GM18502 (cell line): Measurements from ENCODE around the gene KCNK5.

Source experiments
- ATAC-seq: cut with Tn5 transposase; IDR thresholded peaks from one replicate; pipeline ENCODE4 v1.9.1; 2021; ENCODE audit warnings: mild to moderate bottlenecking; ENCODE audit not compliant: unreplicated experiment, poor library complexity

Gene KCNK5

DNA sequence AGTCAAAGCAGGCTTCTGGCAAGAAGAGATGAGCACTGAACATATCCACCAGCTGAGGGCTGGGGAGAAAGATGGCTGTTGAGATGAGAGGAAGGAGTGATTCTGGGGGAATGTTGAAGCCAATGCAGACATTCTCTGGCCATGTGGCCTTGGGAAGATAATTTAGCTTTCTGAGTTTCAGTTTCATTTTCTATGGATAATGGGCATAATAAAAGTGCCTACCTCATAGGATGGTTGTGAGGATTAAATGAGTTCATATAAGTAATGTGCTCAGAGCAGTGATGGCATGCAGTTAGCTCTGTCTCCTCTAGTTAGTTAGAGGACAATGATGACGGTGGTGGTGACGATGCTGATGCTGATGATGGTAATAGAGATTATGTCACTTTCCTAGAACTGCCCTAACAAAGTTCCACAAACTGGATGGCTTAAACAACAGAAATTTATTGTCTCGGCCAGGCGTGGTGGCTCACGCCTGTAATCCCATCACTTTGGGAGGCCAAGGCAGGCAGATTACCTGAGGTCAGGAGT, 18.5 kb upstream of the KCNK5 start:
- no peak for ATAC-seq

- no peak for ATAC-seq
Measured at GRCh38 chr6:39243809-39244208, 14.5 kb upstream of the KCNK5 start.

DNA sequence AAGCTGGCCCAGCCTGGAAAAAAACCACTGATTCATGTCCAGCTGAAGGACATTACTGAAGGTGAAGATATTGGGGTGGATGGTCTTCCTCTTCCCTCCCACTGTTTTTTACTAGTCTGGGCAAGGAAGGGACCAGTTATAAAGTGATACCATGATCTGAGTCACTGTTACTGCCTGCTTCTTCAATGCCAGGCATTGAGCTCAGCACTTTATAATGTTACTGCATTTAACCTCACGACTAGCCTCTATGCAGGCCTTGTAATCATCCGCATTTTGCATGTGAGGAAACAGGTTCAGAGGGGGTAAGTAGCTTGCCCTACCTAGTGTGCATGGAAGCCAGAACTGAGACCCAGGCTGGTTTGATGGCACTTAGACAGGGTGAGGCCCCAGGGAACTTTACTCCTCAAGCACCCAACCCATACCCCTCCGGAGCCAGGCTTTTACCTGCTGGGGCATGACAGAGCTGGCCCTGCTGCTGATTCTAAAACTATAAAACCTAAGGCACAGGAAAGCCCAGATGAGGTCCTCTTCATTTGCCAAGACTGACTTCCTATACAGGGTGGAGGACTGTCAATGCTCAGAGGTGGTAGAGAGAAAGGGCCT, 11.0 kb upstream of the KCNK5 start:
- no peak for ATAC-seq

GRCh38 chr6:39239527-39240154, 10.4 kb upstream of the KCNK5 start:
- no peak for ATAC-seq

DNA sequence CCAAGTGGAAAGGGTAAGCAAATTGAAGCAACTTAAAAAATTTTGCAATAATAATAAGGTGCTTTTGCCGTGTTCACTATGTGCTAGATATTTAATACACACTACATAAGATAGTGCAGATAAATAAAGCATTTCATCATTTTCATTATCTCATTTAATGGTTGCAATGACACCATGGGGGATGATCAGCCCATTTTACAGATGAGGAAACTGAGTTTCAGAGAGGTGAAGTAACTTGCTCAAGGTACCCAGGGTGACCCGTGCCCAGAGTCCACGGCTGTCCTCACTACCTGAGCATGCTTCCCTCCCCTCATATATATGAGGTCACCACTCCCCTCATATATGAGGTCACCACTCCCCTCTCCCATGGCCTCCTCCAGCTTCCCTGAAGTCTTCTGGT, 7.5 kb upstream of the KCNK5 start:
- ATAC-seq, result no peak

DNA sequence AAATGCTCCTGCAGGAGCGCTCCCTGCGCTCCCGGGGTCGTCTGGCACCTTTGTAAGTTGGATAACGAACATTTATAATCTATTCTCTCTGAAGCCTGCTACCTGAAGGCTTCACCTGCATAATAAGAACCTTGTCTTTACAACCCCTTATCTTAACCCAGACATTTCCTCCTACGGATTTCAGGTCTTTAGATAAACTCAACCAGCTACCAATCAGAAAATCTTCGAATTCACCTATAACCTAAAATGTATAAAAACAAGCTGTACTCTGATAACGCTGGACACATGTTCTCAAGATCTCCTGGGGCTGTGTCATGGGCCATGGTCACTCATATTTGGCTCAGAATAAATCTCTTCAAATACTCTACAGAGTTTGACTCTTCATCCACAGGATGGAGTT, 4.1 kb upstream of the KCNK5 start:
- ATAC-seq, result no peak

GRCh38 chr6:39231521-39232243, 2.4 kb upstream of the KCNK5 start:
- ATAC-seq, result no peak

GRCh38 chr6:39230654-39231035, 1.4 kb upstream of the KCNK5 start:
- no peak for ATAC-seq

GRCh38 chr6:39228111-39228971, 934 bp downstream of the KCNK5 start:
- no peak for ATAC-seq

DNA sequence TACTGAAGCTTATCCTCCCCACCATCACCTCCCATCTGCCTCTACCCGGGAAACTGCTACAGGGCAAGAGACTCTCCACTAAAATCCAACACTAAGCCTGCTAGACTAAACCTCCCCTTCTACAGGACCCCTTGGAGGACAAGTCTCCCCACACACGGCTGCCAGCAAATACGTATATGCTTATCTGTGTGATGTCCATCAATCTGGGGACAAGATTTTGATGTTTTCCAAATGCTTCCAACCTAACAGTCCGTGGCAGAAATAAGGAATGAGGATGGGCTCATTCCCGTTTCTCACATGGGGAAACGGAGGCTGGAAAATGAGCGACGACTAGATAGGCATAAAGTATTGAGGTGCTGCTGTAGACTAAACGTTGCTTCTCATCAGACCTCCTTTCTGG, 1.8 kb downstream of the KCNK5 start:
- ATAC-seq, result no peak

DNA sequence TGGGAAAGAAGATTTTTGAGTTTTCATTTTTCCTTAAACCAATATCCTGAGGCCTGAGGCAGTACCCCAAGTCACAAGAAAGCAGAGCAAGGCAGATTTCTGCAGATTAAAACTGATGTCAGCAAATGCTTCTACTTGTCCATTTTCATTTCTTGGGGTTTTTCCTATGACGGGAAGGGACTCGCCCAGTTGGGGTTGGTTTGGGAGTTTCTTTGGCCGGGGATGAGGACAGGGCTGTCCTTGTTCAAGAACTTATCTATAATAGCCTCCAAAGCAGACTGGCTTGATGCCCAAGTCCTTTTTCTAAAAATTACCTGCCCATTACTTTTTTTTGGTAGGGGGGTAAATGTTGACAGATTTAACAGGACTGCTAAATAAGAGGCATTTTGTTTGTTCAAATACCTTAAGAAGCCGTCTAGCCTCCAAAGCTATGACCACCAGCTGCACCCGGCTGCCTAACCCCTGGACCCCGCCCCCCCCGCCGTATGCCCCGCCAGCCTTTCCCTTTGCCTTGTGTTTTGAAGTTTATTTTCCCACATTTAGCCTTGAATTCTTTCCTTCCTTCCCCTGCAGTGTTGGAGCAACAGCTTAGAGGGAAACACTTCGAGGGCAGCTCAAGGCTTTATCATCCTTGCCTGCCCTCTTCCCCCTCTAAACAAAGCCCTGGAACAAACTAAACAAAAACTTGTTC, 2.5 kb downstream of the KCNK5 start:
- ATAC-seq, result no peak

GRCh38 chr6:39225946-39226437, 3.3 kb downstream of the KCNK5 start:
- no peak for ATAC-seq

DNA sequence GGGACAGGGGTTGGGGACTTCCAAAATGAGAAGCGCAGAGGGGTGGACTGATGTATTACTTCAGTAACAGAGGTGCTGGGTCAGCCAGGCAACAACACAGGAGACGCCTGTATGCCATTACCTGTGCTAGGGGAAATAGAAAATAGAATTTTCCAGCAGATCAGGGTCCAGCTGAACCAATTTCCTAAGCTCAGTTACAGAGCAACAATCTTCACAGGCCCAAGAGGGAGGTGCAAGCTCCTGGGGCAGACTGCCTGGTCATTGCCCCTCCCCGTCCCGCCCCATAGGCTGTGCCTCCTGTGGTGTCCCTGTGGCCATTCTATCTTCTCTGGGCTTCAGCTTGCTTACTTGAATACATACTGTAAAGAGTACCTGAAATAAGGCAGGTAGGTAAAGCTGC, 3.7 kb downstream of the KCNK5 start:
- ATAC-seq, result no peak

GRCh38 chr6:39224523-39225182, 4.6 kb downstream of the KCNK5 start:
- no peak for ATAC-seq

DNA sequence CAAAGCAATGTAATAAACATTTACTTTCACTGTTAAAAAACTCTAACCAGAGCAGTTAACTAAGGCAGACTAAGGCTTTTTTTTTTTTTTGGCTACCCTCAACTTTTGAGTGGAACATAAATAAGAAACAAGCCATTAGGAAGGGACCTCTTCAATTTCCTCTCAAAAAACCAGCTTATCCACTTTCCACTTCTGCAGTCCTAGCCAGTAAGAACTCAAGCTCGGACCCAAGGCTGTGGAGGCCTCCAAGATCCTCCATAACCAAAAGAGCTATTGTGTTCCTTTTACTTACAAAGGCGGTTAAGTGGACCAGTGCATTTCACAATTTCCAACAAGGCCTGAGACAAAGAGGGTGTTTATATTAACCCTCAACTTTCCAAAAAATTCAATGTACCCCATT, 5.3 kb downstream of the KCNK5 start:
- no peak for ATAC-seq

DNA sequence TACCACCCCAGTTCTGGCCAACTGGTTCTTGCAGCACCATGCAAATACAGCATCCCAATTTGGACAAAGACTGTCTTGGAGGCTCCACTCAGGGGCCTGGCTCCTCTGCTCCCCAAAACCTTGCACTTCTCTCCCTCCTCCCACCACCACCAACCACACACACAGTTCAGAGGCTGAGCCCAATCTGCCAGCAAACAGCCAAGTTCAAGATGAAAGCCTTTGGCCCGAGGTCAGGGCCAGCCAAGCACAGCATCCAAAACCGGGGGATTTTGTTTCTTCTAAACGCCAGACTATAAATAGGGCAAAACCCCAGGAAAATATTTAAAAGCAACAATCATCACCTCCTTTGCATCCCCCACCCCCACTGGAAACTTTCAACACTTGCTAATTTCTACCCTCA, 5.7 kb downstream of the KCNK5 start:
- no peak for ATAC-seq

GRCh38 chr6:39223061-39223460, 6.2 kb downstream of the KCNK5 start:
- ATAC-seq, result no peak

DNA sequence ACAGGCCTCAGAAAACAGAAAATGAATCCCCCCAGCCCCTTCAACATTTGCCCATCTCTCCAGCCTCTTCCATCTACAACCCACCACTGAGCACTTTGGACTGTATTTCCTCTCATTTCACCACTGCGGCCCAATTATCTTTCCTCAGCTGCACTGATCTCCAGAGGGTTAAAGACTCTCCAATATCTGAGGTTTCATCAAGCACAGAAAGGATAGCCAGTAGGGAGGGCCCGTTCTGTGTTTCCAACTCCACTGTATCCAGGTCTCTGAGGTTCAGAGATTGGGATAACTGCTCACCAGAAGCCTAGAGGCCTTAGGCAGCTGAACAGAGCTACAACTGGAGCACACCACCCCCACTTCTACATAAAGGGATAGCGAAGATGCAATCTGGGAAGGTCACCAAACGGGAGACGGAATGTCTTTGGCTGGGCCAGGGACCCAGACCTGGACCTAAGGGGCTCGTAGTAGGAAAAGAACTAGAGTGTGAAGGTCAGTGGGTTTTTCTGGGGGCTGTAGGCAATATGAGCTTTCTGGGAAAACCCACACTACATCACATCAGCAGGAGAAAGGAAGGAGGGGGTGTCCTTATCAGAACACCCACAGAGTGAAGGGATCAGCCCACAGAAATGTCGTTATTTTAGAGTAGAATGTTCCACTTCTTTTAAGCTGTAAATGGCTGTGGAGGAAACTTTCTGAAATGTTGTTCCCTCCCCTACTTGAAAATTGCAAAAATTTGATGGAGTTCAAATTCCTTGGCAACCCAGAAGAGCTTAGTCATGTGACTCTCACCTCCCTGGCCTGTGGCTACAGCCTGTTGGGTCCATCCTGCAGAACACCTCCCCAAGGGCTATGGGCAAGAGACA, 7.3 kb downstream of the KCNK5 start:
- ATAC-seq, result no peak

DNA sequence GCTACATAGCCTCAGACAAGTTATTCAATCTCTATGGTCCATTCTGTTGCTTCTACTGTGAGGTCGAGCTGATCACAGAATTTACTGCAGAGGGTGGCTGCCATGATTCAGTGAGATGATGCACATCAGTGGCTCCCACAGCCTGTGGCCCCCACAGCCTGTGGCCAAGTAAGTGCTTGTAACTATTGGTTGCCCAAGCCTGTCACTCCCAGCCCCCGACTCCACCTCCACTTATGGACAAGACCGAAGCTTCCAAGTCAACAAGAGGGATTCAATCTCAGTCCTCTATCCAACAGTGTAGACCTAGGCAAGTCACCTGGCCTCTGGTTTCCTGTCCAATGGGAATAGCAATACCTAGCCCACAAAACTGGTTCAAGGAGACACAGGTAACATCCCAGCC, 8.2 kb downstream of the KCNK5 start:
- no peak for ATAC-seq
